ENCODE measurements around the gene GCLM. TPM values are rescaled to one million over a fixed set of nuclear protein-coding genes. Genes with fewer than 3 reads are reported as not detected.
A peak's percentile ranks its signal among the peaks of the same experiment; 100 is the strongest.

The GCLM gene
- total RNA-seq, 1 experiment from 2014 or later: 26.3 TPM

DNA sequence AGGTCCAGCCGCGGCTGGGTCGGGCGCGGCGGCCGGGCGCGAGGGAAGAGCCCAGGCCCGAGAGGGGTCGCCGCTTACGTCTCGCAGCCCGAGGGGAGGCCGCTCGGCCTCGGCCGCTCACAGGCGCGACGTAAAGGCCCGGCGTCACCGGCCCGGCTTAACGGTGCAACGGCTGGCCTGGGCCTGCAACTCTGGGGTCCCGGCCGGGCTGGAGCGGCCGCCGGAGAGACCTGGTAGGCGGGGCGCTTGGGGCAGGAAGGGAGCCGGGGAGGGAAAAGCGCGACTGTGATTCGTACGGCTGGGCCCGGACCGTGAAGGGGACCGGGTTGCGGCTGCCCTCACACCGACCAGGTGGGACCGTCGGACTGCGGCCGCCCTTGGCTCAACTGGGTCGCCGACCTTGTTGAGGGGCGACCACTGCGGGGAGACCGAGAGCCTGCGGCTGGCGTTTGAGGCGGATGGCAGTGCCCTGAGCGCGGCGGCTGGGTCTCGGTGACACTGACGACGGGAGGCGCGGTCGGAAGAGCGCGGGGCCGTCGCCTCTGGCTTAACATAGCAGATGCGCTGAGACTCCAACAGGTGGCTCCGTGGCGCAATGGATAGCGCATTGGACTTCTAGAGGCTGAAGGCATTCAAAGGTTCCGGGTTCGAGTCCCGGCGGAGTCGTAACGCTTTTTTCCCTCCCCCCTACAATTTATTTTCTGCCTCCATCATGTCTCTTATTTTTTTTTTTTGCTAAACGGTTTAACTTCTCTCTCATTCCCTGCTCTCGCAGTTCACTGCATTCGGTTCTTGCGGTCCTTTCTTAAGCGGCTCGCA is 62.0 kb downstream of the GCLM start:
- POLR2A ChIA-PET (ENCODE audit: unreplicated experiment): interaction anchor here (0.5 to 0.6 kb wide), 2 partner anchors 394 to 398 kb away, joined by 3 to 18 read pairs; no protein-coding TSS in a partner anchor
- H3K9me2 ChIP-seq (replicated peaks; ENCODE audit: low read length): no peaks in the 10 kb centered on the region
- no peaks in the 10 kb centered on the region for H3K36me3 ChIP-seq (ENCODE audit: low read depth, low read length)
- H3K4me2 ChIP-seq (ENCODE audit: low read length): peak overlapping the region; percentile 88
- H3K4me3 ChIP-seq (ENCODE audit: low read length): peak overlapping the region; percentile 82
- H2AFZ ChIP-seq (ENCODE audit: low read length): peak overlapping the region; percentile 88
- CTCF ChIA-PET: no interaction called here
- BruUV-seq (replicated peaks): TSS peak; percentile 15
- H3K9me3 ChIP-seq (ENCODE audit: low read length): no peaks in the 10 kb centered on the region
- peaks cover 22% of the 10 kb centered on the region for H3K79me2 ChIP-seq (ENCODE audit: low read length)
- TF ChIP-seq, protein P1, sequence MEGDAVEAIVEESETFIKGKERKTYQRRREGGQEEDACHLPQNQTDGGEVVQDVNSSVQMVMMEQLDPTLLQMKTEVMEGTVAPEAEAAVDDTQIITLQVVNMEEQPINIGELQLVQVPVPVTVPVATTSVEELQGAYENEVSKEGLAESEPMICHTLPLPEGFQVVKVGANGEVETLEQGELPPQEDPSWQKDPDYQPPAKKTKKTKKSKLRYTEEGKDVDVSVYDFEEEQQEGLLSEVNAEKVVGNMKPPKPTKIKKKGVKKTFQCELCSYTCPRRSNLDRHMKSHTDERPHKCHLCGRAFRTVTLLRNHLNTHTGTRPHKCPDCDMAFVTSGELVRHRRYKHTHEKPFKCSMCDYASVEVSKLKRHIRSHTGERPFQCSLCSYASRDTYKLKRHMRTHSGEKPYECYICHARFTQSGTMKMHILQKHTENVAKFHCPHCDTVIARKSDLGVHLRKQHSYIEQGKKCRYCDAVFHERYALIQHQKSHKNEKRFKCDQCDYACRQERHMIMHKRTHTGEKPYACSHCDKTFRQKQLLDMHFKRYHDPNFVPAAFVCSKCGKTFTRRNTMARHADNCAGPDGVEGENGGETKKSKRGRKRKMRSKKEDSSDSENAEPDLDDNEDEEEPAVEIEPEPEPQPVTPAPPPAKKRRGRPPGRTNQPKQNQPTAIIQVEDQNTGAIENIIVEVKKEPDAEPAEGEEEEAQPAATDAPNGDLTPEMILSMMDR (conservative IDR thresholded peaks at IDR 0.05; ENCODE audit: low read depth, low read length): no peak
- no peak for TF ChIP-seq EZH2phosphoT487 (IDR thresholded peaks at IDR 0.05; ENCODE audit: borderline replicate concordance, low read length)
- H4K20me1 ChIP-seq (ENCODE audit: low read length): no peaks in the 10 kb centered on the region
- DNase-seq: peak; percentile 93
- H3K27ac ChIP-seq (ENCODE audit: low read length): peak overlapping the region; percentile 93
- peaks cover 3% of the 10 kb centered on the region for H3F3A ChIP-seq (ENCODE audit: low read length, unreplicated experiment)
- intact Hi-C loops (cut with micrococcal nuclease): loop anchor here (1.0 to 10.0 kb wide), 4 partner anchors 62 to 542 kb away; partner anchors contain the start of genes DR1 and GCLM
- H3K9ac ChIP-seq (ENCODE audit: low read length): peak overlapping the region; percentile 89
- peaks cover 41% of the 10 kb centered on the region for H3K4me1 ChIP-seq (ENCODE audit: insufficient read depth, low read length)
- no peaks in the 10 kb centered on the region for H3K27me3 ChIP-seq (ENCODE audit: low read length)
- ATAC-seq: peak; percentile 45

DNA sequence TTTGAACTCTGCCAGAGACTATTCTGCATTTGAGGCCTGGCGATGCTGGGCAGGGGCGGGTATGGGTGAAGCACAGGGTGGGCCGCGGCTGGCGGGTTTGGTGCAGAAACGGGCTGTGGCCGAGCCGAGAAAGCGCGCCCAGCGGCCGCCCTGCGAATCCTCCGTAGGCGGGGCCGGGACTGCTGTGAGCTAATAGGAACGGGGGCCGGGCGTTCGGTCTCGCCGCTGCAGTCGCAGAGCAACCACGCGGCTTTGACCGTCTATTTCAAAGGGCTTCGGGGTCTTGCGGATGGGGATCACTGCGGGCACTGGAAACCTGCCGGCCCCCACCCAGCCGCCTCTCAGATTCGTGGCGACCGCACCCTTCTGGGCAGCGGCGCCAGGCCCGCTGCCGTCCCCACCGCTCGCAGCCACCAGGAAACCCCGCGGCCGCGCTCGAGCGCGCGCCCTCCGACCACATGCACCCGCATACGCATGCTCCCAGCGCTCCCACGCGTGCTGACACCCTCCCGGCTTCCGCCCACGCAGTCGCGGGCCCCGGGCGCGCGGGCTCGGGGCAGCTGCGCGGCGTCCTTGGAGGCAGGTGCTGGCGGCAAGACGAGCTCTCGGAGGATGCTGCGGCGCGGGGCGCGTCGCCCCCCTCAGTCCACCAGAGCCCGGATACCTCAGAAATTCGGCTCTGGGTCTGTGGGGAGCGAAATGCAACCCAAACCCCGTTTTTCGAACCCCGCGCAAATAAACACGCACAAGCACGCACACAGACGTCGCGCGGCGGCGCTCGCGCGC is 62.8 kb downstream of the GCLM start:
- Histone ChIP-seq H3K27ac (ENCODE audit: low read length) (peak overlapping the region; percentile 93), H3F3A (ENCODE audit: low read length, unreplicated experiment) (peaks cover 3% of the 10 kb centered on the region), H3K4me3 (ENCODE audit: low read length) (peak overlapping the region; percentile 82), H3K4me2 (ENCODE audit: low read length) (peak overlapping the region; percentile 88), H3K9ac (ENCODE audit: low read length) (peak overlapping the region; percentile 89), H3K27me3 (ENCODE audit: low read length) (no peaks in the 10 kb centered on the region), H2AFZ (ENCODE audit: low read length) (peak overlapping the region; percentile 73), H4K20me1 (ENCODE audit: low read length) (no peaks in the 10 kb centered on the region), H3K9me2 (replicated peaks; ENCODE audit: low read length) (no peaks in the 10 kb centered on the region), H3K79me2 (ENCODE audit: low read length) (peaks cover 22% of the 10 kb centered on the region), H3K9me3 (ENCODE audit: low read length) (no peaks in the 10 kb centered on the region), H3K4me1 (ENCODE audit: insufficient read depth, low read length) (peaks cover 42% of the 10 kb centered on the region), H3K36me3 (ENCODE audit: low read depth, low read length) (no peaks in the 10 kb centered on the region)
- ChIA-PET POLR2A (ENCODE audit: unreplicated experiment) (interaction anchor here (0.5 to 1.0 kb wide), 6 partner anchors 63 to 436 kb away, joined by 3 to 5 read pairs (median 4); partner anchors contain the start of genes BCAR3 and GCLM), CTCF (interaction anchor here (0.5 to 1.4 kb wide), 4 partner anchors 32 to 542 kb away, joined by 3 to 6 read pairs (median 4); partner anchors contain the start of gene GCLM)
- intact Hi-C loops (cut with micrococcal nuclease): loop anchor here (10.0 kb wide), 3 partner anchors 262 to 542 kb away; partner anchors contain the start of gene DR1
- no TSS peak for BruUV-seq (replicated peaks)
- 0 out of 2 replicates have a peak, but pooled peaks have one; percentile 34 for TF ChIP-seq EZH2phosphoT487 (IDR thresholded peaks at IDR 0.05; ENCODE audit: borderline replicate concordance, low read length)
- no peak for TF ChIP-seq EZH2 (IDR thresholded peaks at IDR 0.05; ENCODE audit: low read length, unreplicated experiment)
- TF ChIP-seq, protein P1 (conservative IDR thresholded peaks at IDR 0.05; ENCODE audit: low read depth, low read length): peak; percentile 30; the same call in 1 of the 2 replicates
- DNase-seq: peak; percentile 80
- ATAC-seq: peak; percentile 52
